ENCODE measurements around the gene TMEM183A. TPM values are rescaled to one million over a fixed set of nuclear protein-coding genes. Genes with fewer than 3 reads are reported as not detected.
A peak's percentile ranks its signal among the peaks of the same experiment; 100 is the strongest.

The TMEM183A gene
- total RNA-seq, 1 donor from 2014 or later: 50.4 TPM

DNA sequence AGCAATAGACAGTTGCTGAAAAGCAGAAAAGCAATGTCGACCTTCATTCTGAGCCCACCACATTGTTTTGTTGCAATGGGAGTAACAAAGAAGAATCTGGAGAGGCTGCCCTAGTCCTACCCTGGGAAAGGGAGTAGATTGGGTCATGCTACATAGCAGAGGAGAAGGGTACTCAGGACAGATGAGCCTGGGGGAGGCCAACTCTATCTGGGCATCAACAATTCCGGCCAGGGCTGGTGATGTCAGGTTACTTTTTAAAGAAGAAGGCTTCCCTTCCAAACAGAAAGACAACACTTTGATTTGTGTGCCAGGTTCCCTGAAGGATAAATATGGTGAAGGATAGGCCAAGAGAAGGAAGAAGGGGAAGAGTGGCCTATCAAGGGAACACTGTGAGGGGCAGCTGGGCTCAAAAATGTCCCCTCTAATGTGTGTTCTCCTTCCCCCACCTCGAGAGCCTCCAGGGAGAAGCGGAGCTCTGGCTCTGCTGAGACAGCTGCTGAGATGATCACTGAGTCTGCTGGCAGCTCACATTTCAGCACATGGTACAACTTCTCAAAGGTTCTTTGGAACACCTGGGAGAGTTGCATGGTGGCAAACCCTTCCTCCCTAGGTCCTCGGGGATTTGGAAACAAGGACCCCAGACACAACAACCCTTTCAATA lies 45.8 kb upstream of the TMEM183A start:
- Histone ChIP-seq H3K4me3 (no peak overlapping the region), H3K27me3 (no peaks in the 10 kb centered on the region), H3K36me3 (peaks cover 32% of the 10 kb centered on the region), H3K9me3 (no peaks in the 10 kb centered on the region), H3K4me1 (peaks cover 24% of the 10 kb centered on the region), H3K27ac (no peak overlapping the region)
- TF ChIP-seq, protein P1, sequence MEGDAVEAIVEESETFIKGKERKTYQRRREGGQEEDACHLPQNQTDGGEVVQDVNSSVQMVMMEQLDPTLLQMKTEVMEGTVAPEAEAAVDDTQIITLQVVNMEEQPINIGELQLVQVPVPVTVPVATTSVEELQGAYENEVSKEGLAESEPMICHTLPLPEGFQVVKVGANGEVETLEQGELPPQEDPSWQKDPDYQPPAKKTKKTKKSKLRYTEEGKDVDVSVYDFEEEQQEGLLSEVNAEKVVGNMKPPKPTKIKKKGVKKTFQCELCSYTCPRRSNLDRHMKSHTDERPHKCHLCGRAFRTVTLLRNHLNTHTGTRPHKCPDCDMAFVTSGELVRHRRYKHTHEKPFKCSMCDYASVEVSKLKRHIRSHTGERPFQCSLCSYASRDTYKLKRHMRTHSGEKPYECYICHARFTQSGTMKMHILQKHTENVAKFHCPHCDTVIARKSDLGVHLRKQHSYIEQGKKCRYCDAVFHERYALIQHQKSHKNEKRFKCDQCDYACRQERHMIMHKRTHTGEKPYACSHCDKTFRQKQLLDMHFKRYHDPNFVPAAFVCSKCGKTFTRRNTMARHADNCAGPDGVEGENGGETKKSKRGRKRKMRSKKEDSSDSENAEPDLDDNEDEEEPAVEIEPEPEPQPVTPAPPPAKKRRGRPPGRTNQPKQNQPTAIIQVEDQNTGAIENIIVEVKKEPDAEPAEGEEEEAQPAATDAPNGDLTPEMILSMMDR (IDR thresholded peaks at IDR 0.05): no peak
- intact Hi-C loops (cut with DNase I): no loop called here
- ATAC-seq: no peak
- DNase-seq: no peak

DNA sequence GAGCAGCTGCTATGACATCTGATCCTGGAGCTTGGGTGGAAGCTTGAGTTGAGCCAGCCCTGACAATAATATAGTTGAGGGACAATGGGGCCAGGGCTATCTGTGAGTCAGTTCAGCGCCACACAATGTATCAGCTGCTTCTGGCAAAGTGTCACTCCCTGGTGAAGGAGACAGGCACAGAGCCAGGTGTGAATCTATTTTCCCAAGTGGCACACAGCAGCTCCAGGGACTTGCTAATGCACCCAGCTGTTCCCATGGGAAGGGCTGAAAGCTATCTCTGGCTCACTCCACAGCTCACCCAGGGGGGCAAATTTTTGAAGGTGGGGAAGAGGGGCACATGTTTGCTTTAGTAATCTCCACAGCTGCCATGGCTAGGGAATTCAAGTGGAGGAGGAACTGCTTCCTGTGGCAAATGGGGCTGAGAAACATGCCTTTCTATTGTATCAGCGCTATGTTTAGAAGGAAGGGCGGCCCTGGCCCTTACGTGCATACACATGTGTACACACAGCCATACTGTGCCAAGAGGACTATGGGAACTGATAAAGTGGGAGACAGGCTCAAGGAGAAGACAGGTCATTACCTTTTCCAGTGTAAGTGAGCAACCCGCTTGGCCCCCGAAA lies 42.3 kb upstream of the TMEM183A start:
- no peak overlapping the region for H3K27ac ChIP-seq
- no peak for DNase-seq

DNA sequence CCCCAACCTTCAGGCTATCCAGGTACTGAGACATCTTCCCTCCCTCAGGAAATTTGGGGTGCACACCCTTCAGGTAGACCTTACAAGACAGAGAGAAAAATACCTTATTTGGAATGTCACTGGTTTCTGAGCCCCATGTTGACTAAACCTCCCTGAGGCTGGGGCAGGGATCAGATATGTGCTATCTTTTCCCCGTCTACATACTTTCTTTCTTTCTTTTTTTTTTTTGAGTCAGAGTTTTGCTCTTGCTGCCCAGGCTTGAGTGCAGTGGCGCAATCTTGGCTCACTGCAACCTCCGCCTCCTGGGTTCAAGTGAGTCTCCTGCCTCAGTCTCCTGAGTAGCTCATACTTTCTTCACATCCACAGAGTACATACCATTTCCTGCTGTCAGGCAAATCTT lies 41.8 kb upstream of the TMEM183A start:
- H3K36me3 ChIP-seq: peaks cover 32% of the 10 kb centered on the region
- no peaks in the 10 kb centered on the region for H3K27me3 ChIP-seq
- no peak overlapping the region for H3K4me3 ChIP-seq
- peaks cover 22% of the 10 kb centered on the region for H3K4me1 ChIP-seq
- H3K27ac ChIP-seq: no peak overlapping the region
- ATAC-seq (no peak), DNase-seq (no peak)
- H3K9me3 ChIP-seq: no peaks in the 10 kb centered on the region
- intact Hi-C loops (cut with DNase I): no loop called here
- TF ChIP-seq, protein P1 (IDR thresholded peaks at IDR 0.05): no peak

More for the DNA sequence above, 42.3 kb upstream of the TMEM183A start:
- Histone ChIP-seq H3K36me3 (peaks cover 32% of the 10 kb centered on the region), H3K9me3 (no peaks in the 10 kb centered on the region), H3K27me3 (no peaks in the 10 kb centered on the region), H3K4me1 (peaks cover 22% of the 10 kb centered on the region), H3K4me3 (no peak overlapping the region)
- ATAC-seq: no peak
- TF ChIP-seq, protein P1 (IDR thresholded peaks at IDR 0.05): no peak
- intact Hi-C loops (cut with DNase I): no loop called here

DNA sequence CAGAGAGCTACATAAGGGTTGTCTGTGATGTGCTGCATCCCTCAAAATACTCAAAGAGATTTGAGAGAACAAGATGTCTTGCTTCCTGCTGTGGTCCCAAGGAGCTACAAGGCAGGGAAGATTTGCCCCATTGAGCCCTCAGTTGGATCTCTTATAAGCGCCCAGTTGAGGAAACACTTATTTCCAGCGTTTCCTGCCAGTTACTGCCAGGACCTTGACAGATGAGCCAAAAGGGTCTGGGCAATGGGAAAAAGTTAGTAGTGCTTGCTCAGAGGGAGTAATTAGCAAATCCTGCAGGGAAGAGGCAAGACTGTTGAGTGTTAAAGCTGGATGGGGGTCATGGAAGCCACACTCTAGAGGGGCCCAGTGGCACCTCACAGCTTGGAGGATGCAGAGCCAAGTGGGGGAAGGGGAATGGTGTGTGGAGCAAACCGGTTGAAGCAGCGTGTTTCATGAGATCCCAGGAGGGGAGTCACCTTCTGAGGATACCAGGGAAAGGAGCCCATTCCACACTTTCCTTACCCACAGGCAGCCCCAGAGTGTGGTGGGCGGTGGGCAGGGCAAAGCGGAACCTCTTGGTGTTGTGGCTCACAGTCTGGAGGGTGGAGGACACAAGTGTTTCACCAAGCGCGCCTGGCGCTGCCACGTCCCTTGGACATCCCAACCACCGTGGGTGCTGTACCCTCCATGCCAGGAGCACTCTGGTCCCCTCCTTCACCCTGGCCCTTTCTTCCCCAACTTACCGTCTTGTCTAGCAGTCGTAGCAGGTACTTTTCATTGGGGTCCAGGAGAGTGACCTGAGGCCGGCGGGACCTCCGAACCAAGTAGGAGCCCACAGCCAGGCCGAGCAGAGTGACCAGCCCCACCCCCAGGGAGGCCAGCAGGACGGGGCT lies 40.9 kb upstream of the TMEM183A start:
- DNase-seq (peak; percentile 70), ATAC-seq (peak; percentile 32)
- intact Hi-C loops (cut with DNase I): no loop called here
- TF ChIP-seq, protein P1 (IDR thresholded peaks at IDR 0.05): no peak
- Histone ChIP-seq H3K9me3 (no peaks in the 10 kb centered on the region), H3K4me3 (peak overlapping the region; percentile 92), H3K27me3 (no peaks in the 10 kb centered on the region), H3K4me1 (peaks cover 22% of the 10 kb centered on the region), H3K27ac (peak overlapping the region; percentile 87), H3K36me3 (peaks cover 32% of the 10 kb centered on the region)

DNA sequence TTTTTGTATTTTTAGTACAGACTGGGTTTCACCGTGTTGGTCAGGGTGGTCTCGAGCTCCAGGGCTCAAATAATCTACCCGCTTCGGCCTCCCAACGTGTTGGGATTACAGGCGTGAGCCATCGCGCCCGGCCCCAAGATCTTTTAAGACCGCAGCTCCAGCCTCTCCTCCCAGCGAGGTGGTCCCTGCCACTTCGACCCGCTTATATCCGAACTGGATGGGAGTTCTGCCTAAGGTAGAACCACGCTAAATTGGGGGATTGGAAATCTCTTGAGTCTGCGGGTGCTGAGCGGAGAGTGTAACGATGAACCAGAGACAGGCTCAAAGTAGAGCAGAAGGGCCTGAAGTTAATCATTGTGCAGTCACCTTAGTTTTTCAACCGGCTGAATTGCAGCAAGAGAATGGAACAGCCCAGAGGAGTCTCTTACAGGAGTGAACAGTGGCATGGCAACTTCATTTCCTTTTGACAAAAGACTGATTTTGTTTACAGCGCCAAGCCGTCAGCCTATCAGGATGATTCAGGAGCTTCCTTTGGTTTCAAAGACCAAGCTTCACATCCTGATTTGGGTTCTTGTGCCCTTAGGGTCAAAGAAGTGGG lies 39.4 kb upstream of the TMEM183A start:
- Histone ChIP-seq H3K4me3 (peak overlapping the region; percentile 92), H3K27ac (peak overlapping the region; percentile 87), H3K9me3 (no peaks in the 10 kb centered on the region), H3K27me3 (no peaks in the 10 kb centered on the region), H3K36me3 (peaks cover 24% of the 10 kb centered on the region), H3K4me1 (peaks cover 22% of the 10 kb centered on the region)
- DNase-seq: no peak
- no peak for ATAC-seq
- TF ChIP-seq, protein P1 (IDR thresholded peaks at IDR 0.05): no peak
- intact Hi-C loops (cut with DNase I): no loop called here
